Keratinocyte (primary cell): ENCODE measurements around the gene DLEC1. TPM values are rescaled to one million over a fixed set of nuclear protein-coding genes. Genes with fewer than 3 reads are reported as not detected.

Source experiments
- DNase-seq: peaks from one replicate; pipeline ENCODE4 v3.0.0-alpha.2; 2011; ENCODE audit warnings: low read depth, missing footprints, low spot score
- FAIRE-seq: peaks from 2 replicates; lab custom pipeline; 2011; peaks lifted over from hg19 to GRCh38; lab: Jason Lieb, UNC
- H2AFZ ChIP-seq: 2 replicates; pipeline ENCODE4 v1.6.0; 2012; ENCODE audit warnings: low read length, control low read depth, inconsistent platforms; ENCODE audit not compliant: control insufficient read depth
- H3K27ac ChIP-seq: 2 replicates; pipeline ENCODE4 v1.5.1; 2011; ENCODE audit warnings: low read length; ENCODE audit not compliant: control insufficient read depth, insufficient read depth
- H3K27me3 ChIP-seq: 3 replicates; pipeline ENCODE4 v1.6.0; 2011; ENCODE audit warnings: low read length; ENCODE audit not compliant: control insufficient read depth, insufficient read depth; ENCODE audit errors: extremely low read depth
- H3K36me3 ChIP-seq, 2 experiments: 2 replicates in 1 of 2; 3 replicates in 1 of 2; pipeline ENCODE4 v1.5.1; 2011; ENCODE audit warnings: low read length in 2 of 2, mild to moderate bottlenecking in 1 of 2; ENCODE audit not compliant: control insufficient read depth in 2 of 2, insufficient read depth in 2 of 2; ENCODE audit errors: extremely low read depth in 1 of 2
- H3K4me1 ChIP-seq: 3 replicates; pipeline ENCODE4 v1.5.1; 2011; ENCODE audit warnings: low read length; ENCODE audit not compliant: control insufficient read depth, insufficient read depth; ENCODE audit errors: extremely low read depth
- H3K4me2 ChIP-seq: 3 replicates; pipeline ENCODE4 v1.6.0; 2011; ENCODE audit warnings: low read depth, low read length; ENCODE audit not compliant: control insufficient read depth, insufficient read depth; ENCODE audit errors: extremely low read depth
- H3K4me3 ChIP-seq, 3 experiments: fragments of 200-600 bp in 1 of 3; sonication (generic) in 1 of 3; 2 replicates in 2 of 3; 3 replicates in 1 of 3; pipeline ENCODE4 v1.5.1; 2011 to 2016; ENCODE audit warnings: low read length in 3 of 3, mild to moderate bottlenecking in 3 of 3, control low read depth in 2 of 3, inconsistent platforms in 1 of 3, low read depth in 1 of 3, mixed read lengths in 1 of 3, mixed run types in 1 of 3, moderate library complexity in 1 of 3; ENCODE audit not compliant: control insufficient read depth in 2 of 3, insufficient read depth in 2 of 3; ENCODE audit errors: extremely low read depth in 1 of 3
- H3K79me2 ChIP-seq: 2 replicates; pipeline ENCODE4 v1.6.0; 2012; ENCODE audit warnings: low read length; ENCODE audit not compliant: control insufficient read depth, insufficient read depth
- H3K9ac ChIP-seq: 3 replicates; pipeline ENCODE4 v1.6.0; 2011; ENCODE audit warnings: low read length; ENCODE audit not compliant: control insufficient read depth, insufficient read depth; ENCODE audit errors: extremely low read depth
- H3K9me1 ChIP-seq: 3 replicates; pipeline ENCODE4 v1.6.0; 2011; ENCODE audit warnings: low read length; ENCODE audit not compliant: control insufficient read depth, insufficient read depth; ENCODE audit errors: extremely low read depth
- H3K9me3 ChIP-seq: 2 replicates; pipeline ENCODE4 v1.5.1; 2012; ENCODE audit warnings: low read depth, low read length; ENCODE audit not compliant: control insufficient read depth
- H4K20me1 ChIP-seq: 3 replicates; pipeline ENCODE4 v1.6.0; 2011; ENCODE audit warnings: low read length; ENCODE audit not compliant: control insufficient read depth, insufficient read depth; ENCODE audit errors: extremely low read depth
- EZH2 ChIP-seq: IDR thresholded peaks from one replicate; pipeline ENCODE4 v1.6.1; 2012; ENCODE audit warnings: inconsistent platforms, mild to moderate bottlenecking, low read length, moderate library complexity
- dilution Hi-C: fragments of 300-500 bp; cut with MboI; formaldehyde crosslinking; loops from one replicate; pipeline ENCODE4 v1.7.0; 2020; ENCODE audit warnings: low sequenced_read_pairs; ENCODE audit not compliant: extremely low pct_ligation_motif_present
- polyA plus RNA-seq, 5 experiments: library from polyadenylated mRNA; depleted of rRNA in 3 of 5; stranded (reverse) in 3 of 5; stranded (forward) in 1 of 5; unstranded in 1 of 5; fragments of >200 nt; gene quantifications; 1 replicate in 1 of 5; 2 replicates in 3 of 5; 3 replicates in 1 of 5; pipeline versions ENCODE4 v1.2.1 to v1.2.3, GENCODE V29; 2011 to 2012; ENCODE audit warnings: missing spikeins in 2 of 5, low read depth in 1 of 5, low replicate concordance in 1 of 5
- TF ChIP-seq, protein P1 (sequence below), 3 experiments: IDR thresholded peaks in 1 of 3; conservative IDR thresholded peaks in 1 of 3; optimal IDR thresholded peaks in 1 of 3; 2 replicates in 2 of 3; 3 replicates in 1 of 3; pipeline versions ENCODE3 to v1.5.1; 2011; ENCODE audit warnings: low read length in 3 of 3, mild to moderate bottlenecking in 3 of 3, moderate library complexity in 2 of 3, control low read depth in 1 of 3, inconsistent platforms in 1 of 3; ENCODE audit not compliant: insufficient read depth in 2 of 3; ENCODE audit errors: extremely low read depth in 1 of 3

The DLEC1 gene
- polyA plus RNA-seq, 1 donor (not counting 4 experiments of a cell fraction or from before 2014, with no cell fraction given): not detected

DNA sequence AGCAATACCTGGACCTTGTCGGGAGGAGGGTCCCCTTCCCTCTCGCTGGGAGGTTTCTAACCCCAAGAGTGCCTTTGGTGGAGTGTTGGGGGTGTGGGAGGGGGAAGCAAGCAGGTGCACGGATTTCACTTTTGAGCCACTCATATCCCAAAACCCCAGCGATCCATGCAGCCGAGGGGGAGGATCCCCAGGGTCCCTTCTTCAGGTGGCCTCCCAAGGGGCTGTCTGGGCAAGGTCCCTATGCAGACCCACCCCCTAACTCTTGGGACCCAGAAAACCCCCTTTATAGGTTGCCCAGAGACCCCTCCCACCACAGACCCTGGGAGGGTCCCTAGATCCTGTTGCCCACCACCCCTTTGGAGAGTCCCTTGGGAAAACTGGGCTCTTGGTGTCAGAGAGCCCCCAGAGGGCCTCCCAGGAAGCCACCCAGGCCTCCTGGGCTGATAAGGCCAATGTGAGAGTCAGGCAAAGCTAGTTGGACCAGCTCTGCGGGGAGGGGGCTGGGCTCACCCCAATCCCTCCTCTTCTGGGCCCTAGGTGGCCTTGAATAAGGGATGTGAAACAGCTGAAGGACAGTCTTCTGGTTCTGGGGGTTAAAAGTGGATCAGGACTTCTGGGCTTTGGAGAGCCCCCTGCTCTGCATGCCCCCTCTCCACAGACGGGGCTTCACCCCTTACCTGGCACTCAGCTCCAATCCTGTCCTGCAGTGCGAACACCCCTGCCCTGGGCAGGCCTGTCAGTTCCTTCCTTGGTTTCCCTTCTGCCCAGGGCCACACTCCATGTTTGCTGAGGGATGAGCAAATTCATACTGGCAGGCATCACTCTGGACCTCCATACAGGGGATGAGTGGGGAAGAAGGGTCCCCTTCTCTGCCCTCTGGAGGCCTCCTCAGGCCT is 8.6 kb upstream of the DLEC1 start:
- Histone ChIP-seq H3K4me2 (peak overlapping the region; percentile 81), H3K36me3 (no peaks in the 10 kb centered on the region), H3K9me3 (no peaks in the 10 kb centered on the region), H2AFZ (peak overlapping the region; percentile 53), H4K20me1 (peaks cover 1% of the 10 kb centered on the region), H3K27me3 (no peaks in the 10 kb centered on the region), H3K4me3 (peak overlapping the region; percentile 44 to 68 (median 66)), H3K27ac (peak overlapping the region; percentile 92), H3K4me1 (peaks cover 43% of the 10 kb centered on the region), H3K9me1 (no peaks in the 10 kb centered on the region), H3K79me2 (no peaks in the 10 kb centered on the region), H3K9ac (peak overlapping the region; percentile 78)
- TF ChIP-seq, protein P1, sequence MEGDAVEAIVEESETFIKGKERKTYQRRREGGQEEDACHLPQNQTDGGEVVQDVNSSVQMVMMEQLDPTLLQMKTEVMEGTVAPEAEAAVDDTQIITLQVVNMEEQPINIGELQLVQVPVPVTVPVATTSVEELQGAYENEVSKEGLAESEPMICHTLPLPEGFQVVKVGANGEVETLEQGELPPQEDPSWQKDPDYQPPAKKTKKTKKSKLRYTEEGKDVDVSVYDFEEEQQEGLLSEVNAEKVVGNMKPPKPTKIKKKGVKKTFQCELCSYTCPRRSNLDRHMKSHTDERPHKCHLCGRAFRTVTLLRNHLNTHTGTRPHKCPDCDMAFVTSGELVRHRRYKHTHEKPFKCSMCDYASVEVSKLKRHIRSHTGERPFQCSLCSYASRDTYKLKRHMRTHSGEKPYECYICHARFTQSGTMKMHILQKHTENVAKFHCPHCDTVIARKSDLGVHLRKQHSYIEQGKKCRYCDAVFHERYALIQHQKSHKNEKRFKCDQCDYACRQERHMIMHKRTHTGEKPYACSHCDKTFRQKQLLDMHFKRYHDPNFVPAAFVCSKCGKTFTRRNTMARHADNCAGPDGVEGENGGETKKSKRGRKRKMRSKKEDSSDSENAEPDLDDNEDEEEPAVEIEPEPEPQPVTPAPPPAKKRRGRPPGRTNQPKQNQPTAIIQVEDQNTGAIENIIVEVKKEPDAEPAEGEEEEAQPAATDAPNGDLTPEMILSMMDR (optimal IDR thresholded peaks at IDR 0.05 in 1 of 3, IDR thresholded peaks at IDR 0.05 in 1 of 3, conservative IDR thresholded peaks at IDR 0.05 in 1 of 3; ENCODE audit: extremely low read depth in 1 of 3, insufficient read depth in 2 of 3, low read length in 3 of 3): no peak
- no peak for TF ChIP-seq EZH2
- FAIRE-seq: no peak
- no peak for DNase-seq
- dilution Hi-C loops: no loop called here

DNA sequence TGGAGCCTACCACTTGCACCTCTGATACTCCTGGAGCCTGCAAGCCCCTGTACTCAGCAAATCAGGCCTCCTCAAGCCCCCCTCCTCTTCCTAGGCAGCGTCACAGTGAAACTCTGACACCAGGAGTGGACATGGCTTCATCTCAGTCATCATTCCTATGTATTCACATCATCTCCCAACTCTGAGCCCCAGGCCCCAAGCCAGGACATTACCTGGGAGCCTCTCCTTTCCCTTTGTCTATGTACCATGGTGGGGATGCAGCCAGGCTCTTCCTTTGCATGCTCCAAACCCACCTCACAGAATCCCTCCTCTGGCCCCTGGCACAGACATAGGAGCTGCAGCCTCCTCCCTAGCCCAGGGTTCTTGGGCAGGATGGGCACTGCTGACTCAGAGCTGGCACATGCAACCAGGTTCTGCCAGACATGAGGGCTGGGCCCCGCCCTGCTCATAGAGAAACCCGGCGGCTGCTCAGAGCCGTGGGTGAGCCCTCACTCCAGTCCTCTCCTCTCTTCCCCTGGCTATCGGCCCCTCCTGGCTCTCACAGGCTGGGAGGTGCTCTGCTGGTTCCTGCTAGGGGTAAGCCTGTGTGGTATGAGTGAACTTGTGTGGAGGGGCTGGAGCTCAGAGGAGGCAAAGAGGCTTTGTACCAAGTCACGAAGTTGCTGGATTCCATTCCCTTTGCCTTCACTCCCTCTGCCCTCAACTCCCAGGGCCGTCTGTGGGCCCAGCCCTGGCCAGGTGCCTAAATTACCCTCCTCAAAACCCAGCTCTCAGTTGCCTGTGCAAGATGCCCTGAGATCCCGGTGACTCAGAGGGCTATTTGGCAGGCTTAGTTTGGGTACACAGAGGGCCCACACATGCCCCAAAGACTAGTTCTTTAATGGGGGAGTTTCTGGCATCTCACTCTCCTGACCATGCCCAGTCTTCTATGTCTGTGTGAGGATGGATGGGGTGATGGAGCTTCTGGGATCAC is 7.7 kb upstream of the DLEC1 start:
- Histone ChIP-seq H3K27ac (peak overlapping the region; percentile 92), H3K9me3 (no peaks in the 10 kb centered on the region), H3K27me3 (no peaks in the 10 kb centered on the region), H4K20me1 (no peaks in the 10 kb centered on the region), H2AFZ (peak overlapping the region; percentile 90), H3K9ac (peak overlapping the region; percentile 78), H3K4me1 (peaks cover 34% of the 10 kb centered on the region), H3K4me2 (peak overlapping the region; percentile 81), H3K9me1 (no peaks in the 10 kb centered on the region), H3K36me3 (no peaks in the 10 kb centered on the region), H3K4me3 (peak overlapping the region in 2 of 3 experiments; percentile 42 to 46), H3K79me2 (no peaks in the 10 kb centered on the region)
- TF ChIP-seq, protein P1 (optimal IDR thresholded peaks at IDR 0.05 in 1 of 3, IDR thresholded peaks at IDR 0.05 in 1 of 3, conservative IDR thresholded peaks at IDR 0.05 in 1 of 3; ENCODE audit: extremely low read depth in 1 of 3, insufficient read depth in 2 of 3, low read length in 3 of 3): no peak
- no peak for TF ChIP-seq EZH2
- FAIRE-seq: peak; percentile 87
- dilution Hi-C loops: no loop called here
- no peak for DNase-seq
